Suprapubic skin (tissue), 4 donors: ENCODE results near the gene DGKB.

Experiments used
- POLR2A ChIP-seq, 2 donors: fragments of 450-650 bp; IDR thresholded peaks; one replicate each; pipeline ENCODE4 v1.6.1; 2017; ENCODE audit warnings: antibody characterized with exemption in 2 of 2, mild to moderate bottlenecking in 2 of 2, moderate library complexity in 2 of 2
- POLR2AphosphoS5 ChIP-seq, 3 donors: sonication (generic); formaldehyde crosslinking; IDR thresholded peaks; one replicate each; pipeline ENCODE4 v1.6.1; 2017; ENCODE audit warnings: antibody characterized with exemption in 3 of 3
- TF ChIP-seq, protein P1 (sequence below), 2 donors: fragments of 200-600 bp in 1 of 2; fragments of 450-650 bp in 1 of 2; sonication (generic) in 1 of 2; IDR thresholded peaks; one replicate each; pipeline ENCODE4 v1.5.1; 2016 to 2019; ENCODE audit warnings: antibody characterized with exemption in 2 of 2, mild to moderate bottlenecking in 1 of 2, moderate library complexity in 1 of 2

- TF ChIP-seq POLR2AphosphoS5 (IDR thresholded peaks at IDR 0.05), result no peak
- TF ChIP-seq, protein P1, sequence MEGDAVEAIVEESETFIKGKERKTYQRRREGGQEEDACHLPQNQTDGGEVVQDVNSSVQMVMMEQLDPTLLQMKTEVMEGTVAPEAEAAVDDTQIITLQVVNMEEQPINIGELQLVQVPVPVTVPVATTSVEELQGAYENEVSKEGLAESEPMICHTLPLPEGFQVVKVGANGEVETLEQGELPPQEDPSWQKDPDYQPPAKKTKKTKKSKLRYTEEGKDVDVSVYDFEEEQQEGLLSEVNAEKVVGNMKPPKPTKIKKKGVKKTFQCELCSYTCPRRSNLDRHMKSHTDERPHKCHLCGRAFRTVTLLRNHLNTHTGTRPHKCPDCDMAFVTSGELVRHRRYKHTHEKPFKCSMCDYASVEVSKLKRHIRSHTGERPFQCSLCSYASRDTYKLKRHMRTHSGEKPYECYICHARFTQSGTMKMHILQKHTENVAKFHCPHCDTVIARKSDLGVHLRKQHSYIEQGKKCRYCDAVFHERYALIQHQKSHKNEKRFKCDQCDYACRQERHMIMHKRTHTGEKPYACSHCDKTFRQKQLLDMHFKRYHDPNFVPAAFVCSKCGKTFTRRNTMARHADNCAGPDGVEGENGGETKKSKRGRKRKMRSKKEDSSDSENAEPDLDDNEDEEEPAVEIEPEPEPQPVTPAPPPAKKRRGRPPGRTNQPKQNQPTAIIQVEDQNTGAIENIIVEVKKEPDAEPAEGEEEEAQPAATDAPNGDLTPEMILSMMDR (IDR thresholded peaks at IDR 0.05), result no peak
- no peak for TF ChIP-seq POLR2A (IDR thresholded peaks at IDR 0.05)
Measured at GRCh38 chr7:14351167-14351566, 551.4 kb downstream of the DGKB start.
